ENCODE results near the gene HOXC4. TPM values are rescaled to one million over a fixed set of nuclear protein-coding genes. Genes with fewer than 3 reads are reported as not detected.

HOXC4 gene
- total RNA-seq, 1 donor from 2014 or later = not detected

DNA sequence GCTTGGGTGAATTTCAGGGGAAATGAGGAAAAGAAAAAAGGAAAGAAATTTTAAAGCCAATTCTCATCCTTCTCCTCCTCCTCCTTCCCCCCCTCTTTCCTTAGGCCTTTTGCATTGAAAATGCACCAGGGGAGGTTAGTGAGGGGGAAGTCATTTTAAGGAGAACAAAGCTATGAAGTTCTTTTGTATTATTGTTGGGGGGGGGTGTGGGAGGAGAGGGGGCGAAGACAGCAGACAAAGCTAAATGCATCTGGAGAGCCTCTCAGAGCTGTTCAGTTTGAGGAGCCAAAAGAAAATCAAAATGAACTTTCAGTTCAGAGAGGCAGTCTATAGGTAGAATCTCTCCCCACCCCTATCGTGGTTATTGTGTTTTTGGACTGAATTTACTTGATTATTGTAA lies 1.9 kb downstream of the HOXC4 start:
- Histone ChIP-seq H3K36me3 (ENCODE audit: control insufficient read depth, insufficient read depth, low read length) (no peaks in the 10 kb centered on the region), H3K27me3 (ENCODE audit: control insufficient read depth, insufficient read depth, low read length) (peaks cover 68% of the 10 kb centered on the region), H3K4me3 (ENCODE audit: low read depth, low read length) (no peak overlapping the region)
- TF ChIP-seq, protein P1, sequence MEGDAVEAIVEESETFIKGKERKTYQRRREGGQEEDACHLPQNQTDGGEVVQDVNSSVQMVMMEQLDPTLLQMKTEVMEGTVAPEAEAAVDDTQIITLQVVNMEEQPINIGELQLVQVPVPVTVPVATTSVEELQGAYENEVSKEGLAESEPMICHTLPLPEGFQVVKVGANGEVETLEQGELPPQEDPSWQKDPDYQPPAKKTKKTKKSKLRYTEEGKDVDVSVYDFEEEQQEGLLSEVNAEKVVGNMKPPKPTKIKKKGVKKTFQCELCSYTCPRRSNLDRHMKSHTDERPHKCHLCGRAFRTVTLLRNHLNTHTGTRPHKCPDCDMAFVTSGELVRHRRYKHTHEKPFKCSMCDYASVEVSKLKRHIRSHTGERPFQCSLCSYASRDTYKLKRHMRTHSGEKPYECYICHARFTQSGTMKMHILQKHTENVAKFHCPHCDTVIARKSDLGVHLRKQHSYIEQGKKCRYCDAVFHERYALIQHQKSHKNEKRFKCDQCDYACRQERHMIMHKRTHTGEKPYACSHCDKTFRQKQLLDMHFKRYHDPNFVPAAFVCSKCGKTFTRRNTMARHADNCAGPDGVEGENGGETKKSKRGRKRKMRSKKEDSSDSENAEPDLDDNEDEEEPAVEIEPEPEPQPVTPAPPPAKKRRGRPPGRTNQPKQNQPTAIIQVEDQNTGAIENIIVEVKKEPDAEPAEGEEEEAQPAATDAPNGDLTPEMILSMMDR (IDR thresholded peaks at IDR 0.05; ENCODE audit: insufficient read depth, low read length, severe bottlenecking) = no peak
- FAIRE-seq (no peak), DNase-seq (ENCODE audit: low read depth) (no peak)

DNA sequence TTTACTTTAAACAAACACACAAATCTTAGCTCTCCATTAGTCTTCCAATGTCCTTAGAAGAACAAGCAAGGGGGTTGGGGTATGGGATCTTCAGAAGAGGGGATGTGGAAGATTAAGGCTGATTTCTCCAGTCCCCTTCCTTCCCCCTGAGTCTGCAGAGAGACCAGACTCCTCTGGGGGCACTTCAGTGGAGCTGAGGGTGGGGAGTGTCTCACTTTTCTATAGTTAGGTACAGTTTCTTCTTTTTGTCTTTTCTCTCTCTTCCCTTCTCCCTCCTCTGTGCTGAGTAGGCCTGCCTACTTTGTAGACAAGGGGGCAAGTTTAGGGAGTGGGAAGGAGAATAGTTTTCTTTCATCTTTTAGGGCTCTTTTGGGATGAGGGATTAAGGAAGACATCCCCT lies 2.5 kb downstream of the HOXC4 start:
- Histone ChIP-seq H3K36me3 (ENCODE audit: control insufficient read depth, insufficient read depth, low read length) (no peaks in the 10 kb centered on the region), H3K4me3 (ENCODE audit: low read depth, low read length) (no peak overlapping the region), H3K27me3 (ENCODE audit: control insufficient read depth, insufficient read depth, low read length) (peaks cover 69% of the 10 kb centered on the region)
- TF ChIP-seq, protein P1 (IDR thresholded peaks at IDR 0.05; ENCODE audit: insufficient read depth, low read length, severe bottlenecking) = no peak
- no peak for DNase-seq (ENCODE audit: low read depth)
- FAIRE-seq = no peak

DNA sequence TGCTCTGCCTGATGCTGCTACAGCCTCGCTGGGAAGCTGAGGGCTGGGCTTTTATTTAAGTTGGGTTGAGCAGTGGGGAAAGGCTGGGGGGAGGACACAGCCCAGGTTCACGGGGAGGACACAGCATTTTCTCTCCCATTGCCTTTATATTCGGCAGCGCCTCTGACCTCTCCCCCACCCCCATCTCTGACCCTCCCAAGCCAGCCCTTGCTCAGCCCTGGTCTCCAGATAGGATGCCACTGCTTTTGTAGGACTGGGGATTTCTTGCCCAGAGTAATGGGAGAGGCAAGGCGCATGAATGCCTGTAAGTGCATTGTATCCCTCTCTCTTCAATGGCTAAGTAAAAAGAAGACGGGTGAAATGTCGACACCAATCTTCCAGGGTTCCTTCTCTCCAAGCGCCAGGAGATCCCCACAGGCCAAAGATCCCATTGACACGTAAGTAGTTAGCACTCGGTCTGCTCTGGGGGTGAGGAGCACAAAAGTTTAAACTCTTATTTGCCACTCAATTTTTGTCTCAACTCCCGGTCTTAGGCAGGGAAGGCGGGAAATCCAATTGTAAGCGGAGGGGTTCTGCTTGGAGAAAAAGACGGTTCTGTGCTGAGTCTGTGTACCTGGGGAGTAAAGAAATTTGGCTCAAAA lies 4.6 kb downstream of the HOXC4 start:
- no peaks in the 10 kb centered on the region for H3K36me3 ChIP-seq (ENCODE audit: control insufficient read depth, insufficient read depth, low read length)
- FAIRE-seq (no peak), DNase-seq (ENCODE audit: low read depth) (no peak)
- H3K27me3 ChIP-seq (ENCODE audit: control insufficient read depth, insufficient read depth, low read length) = peaks cover 54% of the 10 kb centered on the region
- H3K4me3 ChIP-seq (ENCODE audit: low read depth, low read length) = no peak overlapping the region
- TF ChIP-seq, protein P1 (IDR thresholded peaks at IDR 0.05; ENCODE audit: insufficient read depth, low read length, severe bottlenecking) = no peak

DNA sequence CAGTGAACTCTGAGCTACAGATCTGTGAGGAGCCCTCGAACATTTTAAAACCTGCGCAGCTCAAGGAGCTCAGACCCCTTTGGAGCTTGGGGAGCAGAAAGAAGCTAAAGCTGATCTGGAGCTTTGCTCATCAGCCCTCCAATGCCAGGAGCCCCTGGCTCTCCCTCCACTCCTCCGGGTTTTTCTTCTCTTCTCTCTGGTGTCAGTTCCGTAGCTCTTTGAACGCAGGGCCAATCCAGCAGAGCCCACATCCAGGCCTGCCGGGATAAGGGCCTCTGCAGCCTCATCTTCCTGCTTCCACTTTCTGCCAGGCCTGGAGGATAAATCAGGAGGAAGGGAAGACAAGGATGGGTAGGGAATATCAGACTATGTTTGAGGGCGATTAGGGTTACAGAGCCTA lies 6.0 kb downstream of the HOXC4 start:
- TF ChIP-seq, protein P1 (IDR thresholded peaks at IDR 0.05; ENCODE audit: insufficient read depth, low read length, severe bottlenecking) = no peak

DNA sequence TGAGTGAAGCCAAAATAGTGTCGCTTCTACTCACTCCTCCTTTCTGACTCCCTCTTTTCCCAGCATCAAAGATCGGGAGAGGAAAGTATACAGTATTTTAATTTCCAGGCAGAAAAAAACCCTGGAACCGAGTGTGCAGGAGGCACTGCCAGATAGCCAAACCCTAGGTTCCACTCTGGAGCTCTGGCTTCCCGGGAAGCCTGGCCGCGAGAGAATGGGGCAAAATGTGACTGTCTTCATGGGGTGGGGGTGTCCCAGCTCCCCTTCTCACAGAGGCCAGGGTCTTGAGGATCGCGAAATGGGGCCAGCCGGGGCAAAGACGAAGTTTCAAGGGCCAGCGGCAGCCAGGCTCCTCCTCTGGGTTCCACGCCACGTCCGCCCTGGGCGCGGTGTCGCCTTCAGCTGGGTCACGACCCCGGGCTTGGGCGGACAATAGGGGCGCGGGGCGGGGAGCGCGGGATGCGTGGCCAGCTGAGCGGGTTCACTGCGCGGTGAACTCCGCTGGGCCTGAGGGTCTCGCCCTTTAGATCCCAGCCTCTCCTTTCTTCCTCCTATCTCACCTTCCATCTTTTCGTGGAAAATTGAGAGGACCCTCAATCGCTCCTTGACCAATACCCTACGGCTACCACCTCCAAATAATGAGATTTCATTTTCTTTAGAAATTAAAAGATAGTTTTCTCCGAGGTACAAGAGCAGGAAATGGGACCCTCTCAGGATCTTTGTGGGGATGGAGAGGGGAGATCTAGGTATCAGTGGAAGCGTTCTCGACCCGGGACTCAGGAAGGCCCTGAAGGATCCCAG lies 6.7 kb downstream of the HOXC4 start:
- no peak overlapping the region for H3K4me3 ChIP-seq (ENCODE audit: low read depth, low read length)
- no peak for DNase-seq (ENCODE audit: low read depth)
- H3K36me3 ChIP-seq (ENCODE audit: control insufficient read depth, insufficient read depth, low read length) = no peaks in the 10 kb centered on the region
- no peak for FAIRE-seq
- H3K27me3 ChIP-seq (ENCODE audit: control insufficient read depth, insufficient read depth, low read length) = peaks cover 44% of the 10 kb centered on the region
- TF ChIP-seq, protein P1 (IDR thresholded peaks at IDR 0.05; ENCODE audit: insufficient read depth, low read length, severe bottlenecking) = no peak

More for the DNA sequence above, 6.0 kb downstream of the HOXC4 start:
- Histone ChIP-seq H3K4me3 (ENCODE audit: low read depth, low read length) (no peak overlapping the region), H3K27me3 (ENCODE audit: control insufficient read depth, insufficient read depth, low read length) (peaks cover 48% of the 10 kb centered on the region), H3K36me3 (ENCODE audit: control insufficient read depth, insufficient read depth, low read length) (no peaks in the 10 kb centered on the region)
- DNase-seq (ENCODE audit: low read depth) = no peak
- no peak for FAIRE-seq
